ENCODE results near the gene PEX3. TPM values are rescaled to one million over a fixed set of nuclear protein-coding genes. Genes with fewer than 3 reads are reported as not detected.

The PEX3 gene
- total RNA-seq, 1 experiment from 2014 or later = 12.9 TPM

DNA sequence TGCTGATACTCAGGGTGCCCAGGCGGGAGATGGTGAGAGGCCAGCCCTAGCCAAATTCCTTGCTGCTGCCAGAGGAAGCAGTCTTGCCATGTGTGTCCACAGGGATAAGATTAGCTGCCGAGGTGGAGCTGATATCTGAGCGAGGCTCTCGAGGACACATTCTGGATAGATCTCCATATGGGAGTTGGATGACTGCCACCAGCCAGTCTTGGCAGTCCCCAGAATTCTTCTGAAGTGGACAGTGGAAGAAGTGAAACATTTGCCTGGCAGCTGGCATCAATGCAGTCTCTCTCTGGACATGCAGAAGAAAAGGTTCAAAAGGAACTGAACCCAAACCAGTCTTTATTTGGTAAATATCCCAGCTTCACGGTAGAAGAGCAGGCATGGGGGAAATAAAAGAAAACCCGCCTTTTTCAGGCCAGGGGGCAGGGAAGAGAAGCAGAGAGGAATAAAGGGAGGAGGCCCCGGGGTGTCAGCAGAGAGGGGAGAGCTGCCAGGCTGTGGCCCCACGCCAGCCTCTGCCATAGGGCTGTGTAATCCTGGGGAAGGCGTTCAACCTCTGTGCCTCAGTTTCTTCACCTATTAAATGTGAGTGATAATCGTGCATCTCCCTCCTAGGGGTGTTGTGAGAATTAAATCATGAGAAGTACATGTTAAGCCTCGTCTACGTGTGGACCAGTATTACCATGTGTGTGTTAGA is 64.6 kb downstream of the PEX3 start:
- intact Hi-C loops (cut with micrococcal nuclease) = no loop called here
- BruUV-seq (replicated peaks) = no TSS peak
- Histone ChIP-seq H3K4me1 (ENCODE audit: control insufficient read depth in 1 of 2, insufficient read depth in 2 of 2, low read length in 2 of 2) (peaks cover 2 to 29% of the 10 kb centered on the region in 2 experiments; a peak in 3 of 4 replicates), H3K36me3 (ENCODE audit: control insufficient read depth in 1 of 2, insufficient read depth in 2 of 2, low read length in 2 of 2) (no peaks in the 10 kb centered on the region), H3K79me2 (ENCODE audit: insufficient read depth, low read length) (peaks cover 10% of the 10 kb centered on the region), H3K4me2 (ENCODE audit: low read length) (no peak overlapping the region), H3K4me3 (replicated peaks in 1 of 2; ENCODE audit: low read depth in 1 of 2, low read length in 2 of 2) (no peak overlapping the region), H4K20me1 (ENCODE audit: insufficient read depth) (no peaks in the 10 kb centered on the region), H3K9me2 (ENCODE audit: insufficient read depth) (no peaks in the 10 kb centered on the region), H3K27ac (ENCODE audit: low read depth, low read length) (no peak overlapping the region), H3K27me3 (ENCODE audit: insufficient read depth, low read length) (no peaks in the 10 kb centered on the region), H3K9me3 (ENCODE audit: control insufficient read depth in 1 of 2, insufficient read depth in 1 of 2, low read depth in 1 of 2, low read length in 2 of 2) (no peaks in the 10 kb centered on the region), H2AFZ (ENCODE audit: low read depth, low read length, poor library complexity, severe bottlenecking) (no peak overlapping the region), H3K9ac (ENCODE audit: low read length) (no peak overlapping the region)
- DNase-seq (ENCODE audit: low read depth, low spot score) (no peak), ATAC-seq (no peak)
- POLR2A ChIA-PET = no interaction called here
- TF ChIP-seq ZFX (IDR thresholded peaks at IDR 0.05) (no peak), EZH2 (IDR thresholded peaks at IDR 0.05) (no peak), EZH2phosphoT487 (IDR thresholded peaks at IDR 0.05; ENCODE audit: borderline replicate concordance) (no peak)
- CTCF ChIA-PET = no interaction called here
- RAD21 ChIA-PET (ENCODE audit: low non-redundant PET in 1 of 2, low total read pairs in 2 of 2, uncharacterized antibody in 2 of 2, unreplicated experiment in 2 of 2) = no interaction called here

DNA sequence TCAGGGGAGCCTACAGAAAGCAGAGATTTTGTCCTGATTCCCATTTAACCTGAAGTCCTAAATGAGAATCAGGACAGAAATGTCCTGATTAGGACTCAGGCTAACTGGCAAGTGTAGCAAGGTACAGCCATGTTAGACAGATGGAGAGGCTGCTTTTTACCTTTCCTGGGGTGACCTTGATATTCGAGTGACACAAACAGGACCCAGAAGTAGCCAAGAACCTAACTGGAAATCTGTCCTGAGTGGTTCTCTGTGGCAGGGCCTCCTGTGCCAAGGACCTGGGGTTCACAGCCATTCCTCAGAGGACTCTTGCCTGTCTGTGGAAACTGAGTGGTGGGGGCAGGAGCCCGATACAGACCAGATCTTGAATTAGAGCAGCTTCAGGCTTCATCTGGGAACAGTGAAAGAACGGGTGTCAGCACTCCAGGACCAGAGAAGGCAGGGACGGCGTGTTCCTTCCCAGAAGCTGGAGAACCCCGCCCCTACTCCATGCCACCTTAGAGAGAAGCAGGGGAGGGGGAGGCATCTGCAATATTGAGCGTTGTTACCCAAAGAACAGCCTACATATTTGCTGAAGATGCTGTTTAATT is 65.3 kb downstream of the PEX3 start:
- H3K9ac ChIP-seq (ENCODE audit: low read length) = no peak overlapping the region
- H3K27me3 ChIP-seq (ENCODE audit: insufficient read depth, low read length) = no peaks in the 10 kb centered on the region
- ATAC-seq (no peak), DNase-seq (ENCODE audit: low read depth, low spot score) (no peak)
- no peak overlapping the region for H2AFZ ChIP-seq (ENCODE audit: low read depth, low read length, poor library complexity, severe bottlenecking)
- no peak overlapping the region for H3K27ac ChIP-seq (ENCODE audit: low read depth, low read length)
- BruUV-seq (replicated peaks) = no TSS peak
- no peaks in the 10 kb centered on the region for H4K20me1 ChIP-seq (ENCODE audit: insufficient read depth)
- CTCF ChIA-PET = no interaction called here
- intact Hi-C loops (cut with micrococcal nuclease) = no loop called here
- RAD21 ChIA-PET (ENCODE audit: low non-redundant PET in 1 of 2, low total read pairs in 2 of 2, uncharacterized antibody in 2 of 2, unreplicated experiment in 2 of 2) = no interaction called here
- no peaks in the 10 kb centered on the region for H3K9me2 ChIP-seq (ENCODE audit: insufficient read depth)
- no peaks in the 10 kb centered on the region for H3K9me3 ChIP-seq (ENCODE audit: control insufficient read depth in 1 of 2, insufficient read depth in 1 of 2, low read depth in 1 of 2, low read length in 2 of 2)
- no peaks in the 10 kb centered on the region for H3K36me3 ChIP-seq (ENCODE audit: control insufficient read depth in 1 of 2, insufficient read depth in 2 of 2, low read length in 2 of 2)
- H3K79me2 ChIP-seq (ENCODE audit: insufficient read depth, low read length) = peaks cover 4% of the 10 kb centered on the region
- POLR2A ChIA-PET = no interaction called here
- no peak overlapping the region for H3K4me2 ChIP-seq (ENCODE audit: low read length)
- H3K4me3 ChIP-seq (replicated peaks in 1 of 2; ENCODE audit: low read depth in 1 of 2, low read length in 2 of 2) = no peak overlapping the region
- peaks cover 2 to 23% of the 10 kb centered on the region in 2 experiments; a peak in 3 of 4 replicates for H3K4me1 ChIP-seq (ENCODE audit: control insufficient read depth in 1 of 2, insufficient read depth in 2 of 2, low read length in 2 of 2)
- TF ChIP-seq ZNF274 (IDR thresholded peaks at IDR 0.05; ENCODE audit: low read depth, low read length) (no peak), YY1 (IDR thresholded peaks at IDR 0.05; ENCODE audit: extremely low read depth, insufficient replicate concordance, low read depth, low read length) (no peak), CBX3 (IDR thresholded peaks at IDR 0.05; ENCODE audit: low read depth) (no peak), ZFX (IDR thresholded peaks at IDR 0.05) (no peak), POLR2AphosphoS5 (IDR thresholded peaks at IDR 0.05; ENCODE audit: low read depth, low read length) (no peak), JUND (IDR thresholded peaks at IDR 0.05) (no peak), EGR1 (IDR thresholded peaks at IDR 0.05; ENCODE audit: low read depth) (no peak)
- TF ChIP-seq, protein P1, sequence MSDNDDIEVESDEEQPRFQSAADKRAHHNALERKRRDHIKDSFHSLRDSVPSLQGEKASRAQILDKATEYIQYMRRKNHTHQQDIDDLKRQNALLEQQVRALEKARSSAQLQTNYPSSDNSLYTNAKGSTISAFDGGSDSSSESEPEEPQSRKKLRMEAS (IDR thresholded peaks at IDR 0.05) = no peak
- TF ChIP-seq, protein P2, sequence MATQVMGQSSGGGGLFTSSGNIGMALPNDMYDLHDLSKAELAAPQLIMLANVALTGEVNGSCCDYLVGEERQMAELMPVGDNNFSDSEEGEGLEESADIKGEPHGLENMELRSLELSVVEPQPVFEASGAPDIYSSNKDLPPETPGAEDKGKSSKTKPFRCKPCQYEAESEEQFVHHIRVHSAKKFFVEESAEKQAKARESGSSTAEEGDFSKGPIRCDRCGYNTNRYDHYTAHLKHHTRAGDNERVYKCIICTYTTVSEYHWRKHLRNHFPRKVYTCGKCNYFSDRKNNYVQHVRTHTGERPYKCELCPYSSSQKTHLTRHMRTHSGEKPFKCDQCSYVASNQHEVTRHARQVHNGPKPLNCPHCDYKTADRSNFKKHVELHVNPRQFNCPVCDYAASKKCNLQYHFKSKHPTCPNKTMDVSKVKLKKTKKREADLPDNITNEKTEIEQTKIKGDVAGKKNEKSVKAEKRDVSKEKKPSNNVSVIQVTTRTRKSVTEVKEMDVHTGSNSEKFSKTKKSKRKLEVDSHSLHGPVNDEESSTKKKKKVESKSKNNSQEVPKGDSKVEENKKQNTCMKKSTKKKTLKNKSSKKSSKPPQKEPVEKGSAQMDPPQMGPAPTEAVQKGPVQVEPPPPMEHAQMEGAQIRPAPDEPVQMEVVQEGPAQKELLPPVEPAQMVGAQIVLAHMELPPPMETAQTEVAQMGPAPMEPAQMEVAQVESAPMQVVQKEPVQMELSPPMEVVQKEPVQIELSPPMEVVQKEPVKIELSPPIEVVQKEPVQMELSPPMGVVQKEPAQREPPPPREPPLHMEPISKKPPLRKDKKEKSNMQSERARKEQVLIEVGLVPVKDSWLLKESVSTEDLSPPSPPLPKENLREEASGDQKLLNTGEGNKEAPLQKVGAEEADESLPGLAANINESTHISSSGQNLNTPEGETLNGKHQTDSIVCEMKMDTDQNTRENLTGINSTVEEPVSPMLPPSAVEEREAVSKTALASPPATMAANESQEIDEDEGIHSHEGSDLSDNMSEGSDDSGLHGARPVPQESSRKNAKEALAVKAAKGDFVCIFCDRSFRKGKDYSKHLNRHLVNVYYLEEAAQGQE (IDR thresholded peaks at IDR 0.05; ENCODE audit: low read depth) = no peak

Data from HCT116 (cell line).